Measurements from ENCODE around the gene SHROOM3.
A peak's percentile ranks its signal among the peaks of the same experiment; 100 is the strongest.

Gene SHROOM3

DNA sequence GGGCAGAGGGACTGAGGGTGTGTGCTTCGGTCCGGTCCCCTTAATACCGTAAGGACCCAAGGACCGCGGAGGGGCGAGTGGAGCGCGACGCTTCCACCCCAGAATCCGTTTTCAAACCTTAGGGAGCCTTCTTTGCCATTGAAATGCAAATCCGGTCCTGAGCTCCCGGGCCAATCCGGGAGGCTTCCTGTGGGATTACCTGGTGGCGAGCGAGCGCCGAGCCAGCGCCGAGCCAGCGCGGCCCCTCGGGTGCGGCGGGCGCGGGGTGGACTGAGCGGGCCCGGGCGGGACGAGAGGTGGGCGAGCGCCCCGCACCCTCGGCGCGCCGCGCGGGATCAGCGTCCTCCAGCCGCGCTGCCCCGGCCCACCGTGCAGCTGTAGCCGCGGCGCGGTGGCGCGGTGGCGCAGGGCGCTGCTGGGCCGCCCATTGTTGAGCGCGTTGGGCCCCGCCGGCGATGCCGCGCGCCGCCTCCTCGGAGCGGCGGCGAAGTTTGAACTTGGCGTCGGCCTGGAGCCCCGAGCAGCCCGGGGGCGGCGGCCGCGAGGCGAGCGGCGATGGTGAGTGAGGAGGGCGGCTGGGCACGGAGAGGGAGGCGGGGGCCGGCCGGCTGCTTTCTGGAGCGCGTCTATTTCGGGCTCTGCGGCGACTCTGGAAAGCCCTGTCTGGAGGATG, 254.3 kb downstream of the SHROOM3 start:
- Histone ChIP-seq H3K36me3 (no peaks in the 10 kb centered on the region; the same call in 1 of the 2 replicates), H3K9me3 (no peaks in the 10 kb centered on the region), H3K4me1 (peaks cover 11% of the 10 kb centered on the region), H3K4me3 (ENCODE audit: low read depth, low read length) (peak overlapping the region; percentile 68), H3K27me3 (no peaks in the 10 kb centered on the region)
- peak; percentile 72 for DNase-seq
- TF ChIP-seq CTCF (IDR thresholded peaks at IDR 0.05; ENCODE audit: low read depth, low read length): no peak

DNA sequence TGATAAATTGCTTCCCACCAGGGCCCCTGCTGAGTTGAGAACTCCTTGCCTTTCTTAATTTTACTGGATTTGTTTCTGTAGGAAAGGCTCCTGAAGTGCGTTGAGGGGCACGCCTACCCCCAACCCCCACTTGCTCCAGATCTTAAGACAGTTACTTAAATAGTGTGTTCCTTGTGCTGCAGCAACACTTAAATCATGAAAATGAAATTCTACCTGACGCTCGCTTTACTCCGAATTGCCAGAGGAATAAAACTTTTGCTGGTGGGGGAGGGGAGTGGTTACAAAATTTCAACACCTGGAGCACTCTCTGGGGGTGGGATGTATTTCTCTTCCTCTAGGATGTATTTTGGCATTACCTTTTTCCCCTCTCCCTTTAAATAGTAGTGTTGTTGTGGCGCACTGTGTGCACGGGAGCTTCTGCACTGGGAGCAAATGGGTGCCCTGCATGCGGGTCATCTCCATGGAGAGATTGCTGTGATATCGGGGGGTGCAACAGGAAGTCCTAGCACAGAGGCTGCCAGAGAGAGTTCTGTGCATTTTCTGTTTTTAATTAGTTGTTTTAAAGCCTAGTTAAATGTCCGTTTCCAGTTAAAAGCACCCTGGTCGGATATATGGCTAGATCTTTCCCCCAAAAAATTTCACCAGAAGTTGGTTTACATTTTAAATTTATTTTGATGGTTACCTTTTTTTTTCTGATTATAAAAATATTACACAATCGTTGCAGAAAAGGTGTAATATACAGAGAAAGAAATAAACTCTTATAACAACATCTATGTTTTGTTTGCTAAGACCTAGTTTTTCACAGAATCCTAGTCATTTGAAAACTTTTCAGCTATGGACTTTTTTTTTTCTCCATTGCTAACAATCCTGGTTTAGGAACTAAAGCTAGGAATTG, 255.2 kb downstream of the SHROOM3 start:
- peak overlapping the region; percentile 68 for H3K4me3 ChIP-seq (ENCODE audit: low read depth, low read length)
- TF ChIP-seq CTCF (IDR thresholded peaks at IDR 0.05; ENCODE audit: low read depth, low read length): no peak
- no peaks in the 10 kb centered on the region for H3K9me3 ChIP-seq
- peaks cover 14% of the 10 kb centered on the region for H3K4me1 ChIP-seq
- H3K27me3 ChIP-seq: no peaks in the 10 kb centered on the region
- DNase-seq: peak; percentile 74
- no peaks in the 10 kb centered on the region; the same call in 1 of the 2 replicates for H3K36me3 ChIP-seq

GRCh38 chr4:76690906-76691275, 255.9 kb downstream of the SHROOM3 start:
- Histone ChIP-seq H3K9me3 (no peaks in the 10 kb centered on the region), H3K4me3 (ENCODE audit: low read depth, low read length) (peak overlapping the region; percentile 68), H3K27me3 (no peaks in the 10 kb centered on the region), H3K36me3 (no peaks in the 10 kb centered on the region; the same call in 1 of the 2 replicates), H3K4me1 (peaks cover 18% of the 10 kb centered on the region)
- no peak for TF ChIP-seq CTCF (IDR thresholded peaks at IDR 0.05; ENCODE audit: low read depth, low read length)
- DNase-seq: no peak

DNA sequence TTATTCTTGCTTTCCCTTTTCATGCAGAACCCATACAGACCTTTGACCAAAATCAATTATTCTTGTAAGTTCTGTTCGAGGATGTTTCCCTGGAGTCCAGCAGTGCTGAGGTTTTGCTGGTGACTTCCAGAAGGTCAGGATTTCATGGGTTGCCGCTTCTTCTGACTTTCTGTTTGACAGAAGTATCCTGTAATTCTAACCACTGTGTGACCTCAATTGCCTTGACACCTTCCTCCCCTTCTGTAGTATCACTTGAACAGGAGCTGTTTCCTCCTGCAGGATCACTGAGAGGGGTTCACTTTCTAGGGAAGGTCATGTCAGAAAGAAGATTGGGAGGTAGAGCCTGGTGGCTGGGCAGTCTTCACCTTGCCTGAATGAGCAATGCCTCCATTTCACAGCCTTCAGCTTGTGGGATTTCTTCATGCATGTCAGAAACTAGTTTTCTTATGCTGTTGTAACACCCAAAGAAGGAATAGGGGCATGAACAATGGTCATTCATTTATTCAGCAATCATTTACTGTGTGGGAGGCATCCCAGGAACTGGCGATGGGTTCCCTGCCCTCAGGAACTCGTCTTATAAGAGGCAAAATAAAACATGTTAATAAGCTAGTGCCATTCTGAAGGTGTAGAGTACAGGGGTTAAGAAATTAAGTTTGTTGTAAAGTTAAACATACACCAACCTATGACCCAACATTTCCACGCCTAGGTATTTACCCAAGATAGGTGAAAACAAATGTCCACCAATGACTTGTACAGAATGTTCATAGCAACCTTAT, 257.0 kb downstream of the SHROOM3 start:
- no peak overlapping the region for H3K4me3 ChIP-seq (ENCODE audit: low read depth, low read length)
- no peaks in the 10 kb centered on the region for H3K9me3 ChIP-seq
- DNase-seq: no peak
- H3K27me3 ChIP-seq: no peaks in the 10 kb centered on the region
- peaks cover 18% of the 10 kb centered on the region for H3K4me1 ChIP-seq
- TF ChIP-seq CTCF (IDR thresholded peaks at IDR 0.05; ENCODE audit: low read depth, low read length): no peak
- no peaks in the 10 kb centered on the region; the same call in 1 of the 2 replicates for H3K36me3 ChIP-seq

DNA sequence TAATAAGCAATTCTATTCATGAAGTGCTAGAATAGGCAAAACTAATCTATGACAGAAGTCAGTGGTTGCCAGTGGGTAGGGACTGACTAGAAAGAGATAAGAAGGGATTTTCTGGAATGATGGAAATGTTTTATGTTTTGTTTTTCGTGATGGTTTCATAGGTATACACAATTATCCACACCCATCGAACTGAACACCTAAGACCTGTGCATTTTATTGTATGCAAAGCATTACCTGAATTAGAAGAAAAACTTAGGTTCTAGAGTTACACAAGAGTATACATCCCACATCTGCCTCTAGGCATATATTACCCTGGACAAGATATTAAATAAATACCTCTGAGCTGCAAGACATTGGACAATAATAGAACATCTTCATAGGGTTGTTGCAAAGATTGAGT, 257.7 kb downstream of the SHROOM3 start:
- Histone ChIP-seq H3K4me1 (peaks cover 18% of the 10 kb centered on the region), H3K9me3 (no peaks in the 10 kb centered on the region), H3K27me3 (no peaks in the 10 kb centered on the region)

More for the DNA sequence above, 257.7 kb downstream of the SHROOM3 start:
- TF ChIP-seq CTCF (IDR thresholded peaks at IDR 0.05; ENCODE audit: low read depth, low read length): no peak
- H3K36me3 ChIP-seq: no peaks in the 10 kb centered on the region; the same call in 1 of the 2 replicates
- no peak for DNase-seq
- no peak overlapping the region for H3K4me3 ChIP-seq (ENCODE audit: low read depth, low read length)

Measured in BE2C (cell line).